GM18909 (cell line): ENCODE data around the gene ACTR3C.
"Not testable (repeated sequence)": the region's sequence is repeated elsewhere in the genome, so short reads cannot be mapped to it uniquely, and the experiment has no call there.

ENCODE experiments used
- ATAC-seq: cut with Tn5 transposase; IDR thresholded peaks from one replicate; pipeline ENCODE4 v1.9.1; 2021; ENCODE audit warnings: mild to moderate bottlenecking; ENCODE audit not compliant: unreplicated experiment, poor library complexity

ACTR3C gene

DNA sequence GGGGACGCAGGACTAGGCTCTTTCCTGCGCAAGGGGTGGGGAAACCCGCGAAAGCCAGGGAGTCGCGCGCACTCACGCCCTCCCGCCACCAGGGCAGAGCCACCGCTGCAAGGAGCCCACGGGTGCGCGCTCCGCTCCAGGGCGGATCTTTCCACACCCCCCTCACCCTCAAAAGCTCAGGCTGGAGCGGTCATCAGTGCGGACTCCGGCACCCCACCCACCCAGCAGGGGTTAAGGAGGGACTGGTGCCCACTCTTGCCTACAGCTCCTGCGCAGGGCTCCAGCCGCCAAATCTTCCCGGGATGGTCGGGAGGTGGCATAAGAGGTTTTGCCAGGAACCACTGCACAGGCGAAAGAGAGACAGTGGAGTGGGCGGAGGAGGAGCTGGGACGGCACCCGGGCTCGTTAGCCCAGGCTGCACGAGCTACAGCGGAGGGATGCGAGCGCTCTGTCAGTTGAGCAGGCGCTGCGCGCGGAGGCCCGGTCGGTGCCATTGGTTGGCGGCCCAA lies 102.6 kb downstream of the ACTR3C start:
- ATAC-seq = not testable (repeated sequence)

DNA sequence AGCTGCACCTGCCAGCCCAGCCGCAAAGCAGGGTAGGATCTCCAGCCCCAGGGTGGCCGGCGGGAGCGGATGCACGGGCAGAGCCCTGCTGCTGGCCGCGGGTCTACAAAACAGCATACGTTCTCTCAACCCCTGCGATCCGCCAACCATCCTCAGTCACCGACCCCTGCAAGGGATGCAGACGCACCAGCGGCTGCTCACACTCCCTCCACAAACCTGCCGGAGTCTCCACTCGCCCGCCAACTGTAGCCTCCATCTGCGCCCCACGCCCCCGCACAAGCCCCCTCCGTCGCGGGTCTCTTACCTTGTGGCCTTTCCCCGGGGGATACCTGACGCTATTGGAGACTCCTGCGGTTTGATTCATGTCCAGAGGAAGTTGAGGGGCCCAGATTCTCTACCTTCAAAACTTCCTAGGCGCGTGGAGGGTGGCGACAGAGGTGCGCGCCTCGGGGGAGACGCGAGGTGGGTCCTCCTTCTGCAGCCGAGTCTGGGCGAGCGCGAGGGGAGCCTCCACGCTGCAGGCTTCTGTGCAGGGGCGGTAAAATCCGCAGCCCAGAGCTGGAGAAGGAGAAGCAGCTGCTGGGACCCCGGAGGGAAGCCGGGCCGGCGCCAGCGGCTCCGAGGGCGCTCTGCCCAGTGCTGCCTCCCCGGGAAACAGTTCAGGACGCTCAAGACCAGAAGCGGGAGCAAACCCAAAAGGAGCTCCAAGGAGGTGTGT lies 103.2 kb downstream of the ACTR3C start:
- ATAC-seq = not testable (repeated sequence)

DNA sequence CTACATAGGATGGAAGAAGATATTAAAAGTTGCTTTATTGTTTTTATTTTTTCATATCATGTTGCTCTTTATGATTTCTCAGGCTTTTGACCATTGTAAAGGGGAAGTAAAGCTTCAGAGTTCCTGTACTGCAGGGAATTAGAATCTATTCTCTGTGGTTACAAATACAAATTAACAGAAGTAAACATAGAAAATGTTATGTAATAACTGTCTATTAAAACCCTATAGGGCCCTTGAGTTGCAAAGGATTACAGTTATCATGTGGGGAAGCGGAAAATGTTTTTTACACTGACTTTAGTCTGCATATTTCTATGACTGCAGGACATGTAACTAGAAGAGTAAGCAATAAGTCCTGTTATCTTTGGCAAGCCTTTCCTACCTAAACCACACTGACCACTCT lies 116.5 kb downstream of the ACTR3C start:
- ATAC-seq = not testable (repeated sequence)

DNA sequence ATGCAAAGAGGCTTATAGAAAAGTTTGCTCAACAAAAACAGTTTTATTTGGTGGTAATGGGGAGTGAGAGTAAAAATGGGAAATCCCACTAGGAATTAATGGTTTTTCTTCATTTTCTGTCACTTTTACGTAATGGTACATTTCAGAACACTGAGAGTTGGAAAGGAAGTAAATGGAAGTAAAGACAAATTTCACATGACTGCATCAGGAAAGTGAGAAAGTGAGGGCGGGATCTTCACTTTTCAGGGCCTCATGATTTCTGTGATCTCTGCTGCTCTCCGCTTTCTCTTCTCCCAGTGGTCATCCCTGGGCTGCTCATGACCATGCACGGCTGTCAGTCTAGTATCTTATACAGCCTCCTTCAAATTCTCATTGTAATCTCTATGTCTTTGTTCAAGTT lies 117.5 kb downstream of the ACTR3C start:
- not testable (repeated sequence) for ATAC-seq

- ATAC-seq = not testable (repeated sequence)
Observed at GRCh38 chr7:150204577-150204976, 118.8 kb downstream of the ACTR3C start.

GRCh38 chr7:150202894-150203293 lies 120.5 kb downstream of the ACTR3C start:
- ATAC-seq = not testable (repeated sequence)
